Measurements from ENCODE around the gene GLCCI1. TPM values are rescaled to one million over a fixed set of nuclear protein-coding genes. Genes with fewer than 3 reads are reported as not detected.

The GLCCI1 gene
- total and polyA plus RNA-seq, 2 of the 8 experiments (the other 6 are each of a cell fraction or from before 2014, with no cell fraction given) = 12.4 to 27.7 TPM

- TF ChIP-seq JUND (IDR thresholded peaks at IDR 0.05; ENCODE audit: low read length) = no peak
Measured at GRCh38 chr7:7980134-7980533, 11.5 kb downstream of the GLCCI1 start (continued).
